HG03175 (cell line): ENCODE measurements around the gene TBC1D5.
"Not testable (repeated sequence)": the region's sequence is repeated elsewhere in the genome, so short reads cannot be mapped to it uniquely, and the experiment has no call there.

Source experiments
- ATAC-seq: cut with Tn5 transposase; IDR thresholded peaks from one replicate; pipeline ENCODE4 v1.9.1; 2021; ENCODE audit warnings: mild to moderate bottlenecking, moderate library complexity; ENCODE audit not compliant: unreplicated experiment

TBC1D5 gene

GRCh38 chr3:17491601-17492000 is 250.8 kb downstream of the TBC1D5 start:
- no peak for ATAC-seq

- ATAC-seq = not testable (repeated sequence)
These were observed 251.2 kb downstream of the TBC1D5 start for GRCh38 chr3:17491190-17491589.

- ATAC-seq = no peak
These were observed 253.3 kb downstream of the TBC1D5 start for GRCh38 chr3:17489139-17489538.

GRCh38 chr3:17481116-17481515 is 261.3 kb downstream of the TBC1D5 start:
- no peak for ATAC-seq

GRCh38 chr3:17479681-17480405 is 262.6 kb downstream of the TBC1D5 start:
- no peak for ATAC-seq

- ATAC-seq = no peak
These were observed 263.8 kb downstream of the TBC1D5 start for GRCh38 chr3:17478673-17479072.

GRCh38 chr3:17473761-17474160 is 268.7 kb downstream of the TBC1D5 start:
- no peak for ATAC-seq

GRCh38 chr3:17469954-17470353 is 272.5 kb downstream of the TBC1D5 start:
- no peak for ATAC-seq

- no peak for ATAC-seq
These were observed 272.9 kb downstream of the TBC1D5 start for GRCh38 chr3:17469520-17469919.

- ATAC-seq = no peak
These were observed 276.4 kb downstream of the TBC1D5 start for GRCh38 chr3:17466028-17466427.

GRCh38 chr3:17459470-17459993 is 282.9 kb downstream of the TBC1D5 start:
- no peak for ATAC-seq

- no peak for ATAC-seq
These were observed 285.8 kb downstream of the TBC1D5 start for GRCh38 chr3:17456650-17457049.

- ATAC-seq = no peak
These were observed 286.4 kb downstream of the TBC1D5 start for GRCh38 chr3:17456046-17456445.

GRCh38 chr3:17444865-17445264 is 297.6 kb downstream of the TBC1D5 start:
- ATAC-seq = no peak

- no peak for ATAC-seq
These were observed 299.3 kb downstream of the TBC1D5 start for GRCh38 chr3:17443142-17443541.

- no peak for ATAC-seq
These were observed 299.9 kb downstream of the TBC1D5 start for GRCh38 chr3:17442332-17443049.

- ATAC-seq = no peak
These were observed 308.6 kb downstream of the TBC1D5 start for GRCh38 chr3:17433876-17434275.

- no peak for ATAC-seq
These were observed 310.2 kb downstream of the TBC1D5 start for GRCh38 chr3:17432236-17432635.

GRCh38 chr3:17431484-17432045 is 310.9 kb downstream of the TBC1D5 start:
- ATAC-seq = no peak

GRCh38 chr3:17431004-17431403 is 311.4 kb downstream of the TBC1D5 start:
- ATAC-seq = no peak

- ATAC-seq = no peak
These were observed 311.8 kb downstream of the TBC1D5 start for GRCh38 chr3:17430582-17430981.
